Measurements from ENCODE around the gene SGPL1.
"Not testable (repeated sequence)": the region's sequence is repeated elsewhere in the genome, so short reads cannot be mapped to it uniquely, and the experiment has no call there.

Gene SGPL1, protein sequence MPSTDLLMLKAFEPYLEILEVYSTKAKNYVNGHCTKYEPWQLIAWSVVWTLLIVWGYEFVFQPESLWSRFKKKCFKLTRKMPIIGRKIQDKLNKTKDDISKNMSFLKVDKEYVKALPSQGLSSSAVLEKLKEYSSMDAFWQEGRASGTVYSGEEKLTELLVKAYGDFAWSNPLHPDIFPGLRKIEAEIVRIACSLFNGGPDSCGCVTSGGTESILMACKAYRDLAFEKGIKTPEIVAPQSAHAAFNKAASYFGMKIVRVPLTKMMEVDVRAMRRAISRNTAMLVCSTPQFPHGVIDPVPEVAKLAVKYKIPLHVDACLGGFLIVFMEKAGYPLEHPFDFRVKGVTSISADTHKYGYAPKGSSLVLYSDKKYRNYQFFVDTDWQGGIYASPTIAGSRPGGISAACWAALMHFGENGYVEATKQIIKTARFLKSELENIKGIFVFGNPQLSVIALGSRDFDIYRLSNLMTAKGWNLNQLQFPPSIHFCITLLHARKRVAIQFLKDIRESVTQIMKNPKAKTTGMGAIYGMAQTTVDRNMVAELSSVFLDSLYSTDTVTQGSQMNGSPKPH

DNA sequence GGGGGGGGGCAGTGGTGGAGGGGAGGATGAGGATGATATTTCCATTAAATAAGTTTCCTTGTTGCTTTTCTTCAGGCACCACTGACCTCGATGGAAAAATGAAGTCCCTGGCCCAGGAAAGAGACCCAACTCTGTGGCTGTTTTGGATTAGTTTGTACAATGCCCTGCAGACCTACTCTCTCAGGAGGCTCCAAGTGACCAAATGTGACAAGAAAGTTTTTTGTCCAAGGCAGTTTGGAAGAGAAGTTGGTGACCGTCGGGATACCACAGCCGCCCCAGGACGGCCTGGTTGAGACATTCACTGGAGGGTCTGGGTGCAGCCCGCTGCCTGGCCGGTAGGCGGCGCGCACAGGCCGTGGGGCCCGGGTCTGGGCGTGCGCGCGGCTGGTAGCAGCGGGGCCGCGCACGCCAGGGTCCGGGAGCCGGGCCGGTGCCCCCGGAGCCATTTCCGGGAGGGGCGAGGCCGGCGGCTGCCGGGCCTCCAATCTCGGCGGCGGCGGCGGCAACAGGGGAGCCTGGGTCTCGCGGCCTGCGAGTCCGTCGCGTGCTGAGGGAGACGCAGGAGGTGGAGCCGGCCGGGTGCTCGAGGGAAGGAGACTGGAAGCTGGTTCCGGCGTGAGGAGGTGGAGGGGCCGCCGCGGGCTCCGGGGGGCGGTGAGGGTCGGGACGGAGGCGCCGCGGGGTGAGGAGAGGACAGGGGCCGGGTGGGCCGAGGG lies at the start of gene SGPL1:
TSS of gene SGPL1 (plus strand) at position 445 of the 716 bp plus-strand sequence. CDS start 906 bp downstream, outside the sequence.
- Histone ChIP-seq H3K4me3 (ENCODE audit: low read depth, low read length) (peak within 1 kb of the TSS; percentile 97), H3K4me1 (ENCODE audit: control insufficient read depth, insufficient read depth, low read length) (peaks cover 5% of the 10 kb centered on the region; the same call in 1 of the 2 replicates), H3K9ac (ENCODE audit: low read length) (peak within 1 kb of the TSS; percentile 83), H3K27me3 (ENCODE audit: control insufficient read depth, insufficient read depth, low read length) (no peaks in the 10 kb centered on the region), H3K27ac (ENCODE audit: low read depth, low read length) (peak within 1 kb of the TSS; percentile 77; the same call in 1 of the 2 replicates), H3K36me3 (ENCODE audit: control insufficient read depth, insufficient read depth, low read length) (peaks cover 26% of the 10 kb centered on the region), H3K9me3 (ENCODE audit: control insufficient read depth, insufficient read depth, low read depth, low read length) (no peaks in the 10 kb centered on the region)

DNA sequence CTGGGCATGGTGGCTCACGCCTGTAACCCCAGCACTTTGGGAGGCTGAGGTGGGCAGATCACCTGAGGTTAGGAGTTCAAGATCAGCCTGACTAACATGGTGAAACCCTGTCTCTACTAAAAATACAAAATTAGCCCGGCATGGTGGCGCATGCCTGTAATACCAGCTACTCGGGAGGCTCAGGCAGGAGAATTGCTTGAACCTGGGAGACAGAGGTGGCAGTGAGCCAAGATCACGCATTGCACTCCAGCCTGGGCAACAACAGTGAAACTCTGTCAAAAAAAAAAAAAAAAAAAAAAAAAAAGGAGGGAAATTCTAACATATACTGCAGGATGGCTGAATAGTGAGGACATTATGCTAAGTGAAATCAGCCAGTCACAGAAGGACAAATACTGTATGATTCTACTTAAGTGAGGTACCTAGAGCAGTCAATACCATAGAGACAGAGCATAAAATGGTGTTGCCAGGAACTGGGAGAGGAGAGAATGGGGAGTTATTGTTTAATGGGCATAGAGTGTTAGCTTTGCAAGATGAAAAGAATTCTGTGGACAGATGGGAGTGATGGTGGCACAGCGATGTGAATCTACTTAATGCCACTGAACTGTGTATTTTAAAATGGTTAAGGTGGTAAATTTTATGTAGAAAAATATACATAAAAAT lies 47.6 kb upstream of the SGPL1 start:
- H3K9me3 ChIP-seq (ENCODE audit: control insufficient read depth, insufficient read depth, low read depth, low read length): peaks cover 25% of the 10 kb centered on the region
- H3K4me3 ChIP-seq (ENCODE audit: low read depth, low read length); H3K27ac ChIP-seq (ENCODE audit: low read depth, low read length); H3K27me3 ChIP-seq (ENCODE audit: control insufficient read depth, insufficient read depth, low read length); H3K36me3 ChIP-seq (ENCODE audit: control insufficient read depth, insufficient read depth, low read length); H3K9ac ChIP-seq (ENCODE audit: low read length); H3K4me1 ChIP-seq (ENCODE audit: control insufficient read depth, insufficient read depth, low read length): not testable (repeated sequence)

DNA sequence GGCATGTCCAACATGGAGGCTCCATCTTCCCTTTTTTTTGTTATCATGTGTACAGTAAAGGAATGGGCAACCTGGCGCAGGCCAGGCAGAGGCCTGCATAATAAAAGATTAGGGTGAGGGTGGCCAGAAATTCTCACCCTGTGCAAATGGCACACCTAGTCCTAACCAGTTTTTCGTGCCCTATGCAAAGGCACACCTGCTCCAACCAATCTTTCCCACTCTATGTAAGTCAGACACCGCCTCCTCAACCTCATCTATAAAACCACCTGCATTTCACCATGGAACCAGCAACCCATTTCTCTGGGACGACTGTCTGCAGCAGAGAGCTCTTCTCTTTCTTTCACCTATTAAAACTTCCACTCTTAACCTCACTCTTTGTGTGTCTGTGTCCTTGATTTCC lies 46.6 kb upstream of the SGPL1 start:
- Histone ChIP-seq H3K4me1 (ENCODE audit: control insufficient read depth, insufficient read depth, low read length) (no peaks in the 10 kb centered on the region), H3K9me3 (ENCODE audit: control insufficient read depth, insufficient read depth, low read depth, low read length) (peaks cover 25% of the 10 kb centered on the region), H3K27me3 (ENCODE audit: control insufficient read depth, insufficient read depth, low read length) (no peaks in the 10 kb centered on the region), H3K36me3 (ENCODE audit: control insufficient read depth, insufficient read depth, low read length) (no peaks in the 10 kb centered on the region), H3K9ac (ENCODE audit: low read length) (no peak overlapping the region), H3K27ac (ENCODE audit: low read depth, low read length) (no peak overlapping the region), H3K4me3 (ENCODE audit: low read depth, low read length) (no peak overlapping the region)

DNA sequence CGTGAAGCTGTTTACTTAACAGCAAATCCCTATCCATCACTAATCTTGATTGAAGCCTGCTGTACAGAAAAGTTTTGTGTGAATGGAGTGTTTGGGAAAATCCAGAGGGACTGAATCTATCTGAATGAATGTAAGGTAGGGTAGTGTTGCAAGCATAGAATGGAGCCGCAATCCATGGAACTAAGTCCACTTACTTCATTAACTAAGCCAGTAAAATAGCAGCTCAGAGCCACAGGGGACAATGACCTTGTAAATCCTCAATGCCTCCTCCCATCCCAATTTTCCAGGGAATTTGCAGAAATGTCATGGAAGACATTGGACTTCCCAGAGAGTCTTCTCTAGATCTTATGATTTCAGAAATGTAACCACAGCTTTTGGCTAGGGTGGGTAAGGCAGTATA lies 45.7 kb upstream of the SGPL1 start:
- Histone ChIP-seq H3K27ac (ENCODE audit: low read depth, low read length) (no peak overlapping the region), H3K4me1 (ENCODE audit: control insufficient read depth, insufficient read depth, low read length) (no peaks in the 10 kb centered on the region), H3K27me3 (ENCODE audit: control insufficient read depth, insufficient read depth, low read length) (no peaks in the 10 kb centered on the region), H3K4me3 (ENCODE audit: low read depth, low read length) (no peak overlapping the region), H3K36me3 (ENCODE audit: control insufficient read depth, insufficient read depth, low read length) (no peaks in the 10 kb centered on the region), H3K9ac (ENCODE audit: low read length) (no peak overlapping the region), H3K9me3 (ENCODE audit: control insufficient read depth, insufficient read depth, low read depth, low read length) (peaks cover 22% of the 10 kb centered on the region)

DNA sequence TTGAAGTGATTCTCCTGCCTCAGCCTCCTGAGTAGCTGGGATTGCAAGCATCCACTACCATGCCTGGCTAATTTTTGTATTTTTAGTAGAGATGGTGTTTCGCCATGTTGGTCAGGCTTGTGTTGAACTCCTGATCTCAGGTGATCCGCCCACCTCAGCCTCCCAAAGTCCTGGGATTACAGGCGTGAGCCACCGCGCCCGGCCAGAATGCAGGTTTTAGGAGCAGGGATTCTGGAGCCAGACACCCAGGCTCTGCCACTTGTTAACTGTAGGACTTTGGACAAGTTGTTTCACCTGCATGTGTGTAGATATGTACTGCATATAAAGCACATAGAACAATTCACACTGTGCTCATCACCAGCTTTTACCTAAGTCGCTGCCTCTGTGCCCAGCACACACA lies 45.2 kb upstream of the SGPL1 start:
- not testable (repeated sequence) for H3K4me3 ChIP-seq (ENCODE audit: low read depth, low read length); H3K9ac ChIP-seq (ENCODE audit: low read length); H3K36me3 ChIP-seq (ENCODE audit: control insufficient read depth, insufficient read depth, low read length); H3K27ac ChIP-seq (ENCODE audit: low read depth, low read length); H3K27me3 ChIP-seq (ENCODE audit: control insufficient read depth, insufficient read depth, low read length); H3K4me1 ChIP-seq (ENCODE audit: control insufficient read depth, insufficient read depth, low read length)
- peaks cover 17% of the 10 kb centered on the region for H3K9me3 ChIP-seq (ENCODE audit: control insufficient read depth, insufficient read depth, low read depth, low read length)

DNA sequence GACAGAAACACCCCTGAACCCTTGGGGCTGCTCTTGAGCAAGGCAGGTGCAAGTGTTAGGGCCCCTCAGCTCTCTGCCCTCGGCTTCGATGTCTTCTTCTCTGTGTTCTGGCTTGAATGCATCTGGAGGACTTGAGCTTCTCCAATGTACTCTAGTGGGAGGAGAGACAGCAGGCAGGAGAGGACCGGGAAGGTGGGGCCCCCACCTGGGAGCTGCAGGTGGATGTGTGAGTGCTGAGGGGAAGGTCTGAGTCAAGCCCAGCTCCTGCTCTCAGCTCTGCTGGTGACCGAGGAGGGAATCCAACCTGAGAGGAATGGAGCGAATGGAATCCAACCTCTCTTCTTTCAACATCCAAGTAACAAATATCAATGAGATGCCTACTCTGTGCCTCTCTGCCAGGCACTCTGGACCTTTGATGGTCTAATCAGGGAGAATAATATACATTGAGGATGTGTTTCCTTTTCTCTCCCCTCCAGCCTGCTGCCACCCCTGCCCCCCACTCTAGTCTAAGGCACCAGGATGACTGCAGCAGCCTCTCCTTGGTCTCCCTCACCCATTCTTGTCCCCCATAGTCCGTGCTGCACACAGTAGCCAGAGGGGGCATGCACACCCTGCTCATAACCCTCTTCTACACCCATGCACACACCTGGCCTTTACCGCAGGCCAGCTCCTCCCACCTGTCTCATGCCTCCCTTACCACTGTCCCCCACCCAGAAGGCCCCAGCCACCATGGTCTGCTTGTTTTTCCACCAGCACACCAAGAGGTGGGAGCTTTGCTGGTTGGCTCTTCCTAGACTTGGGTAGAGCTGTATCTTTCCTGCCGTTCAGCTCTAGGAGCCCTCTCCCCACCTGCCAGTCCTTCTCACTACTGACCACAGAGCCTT lies 44.2 kb upstream of the SGPL1 start:
- Histone ChIP-seq H3K9me3 (ENCODE audit: control insufficient read depth, insufficient read depth, low read depth, low read length) (peaks cover 7% of the 10 kb centered on the region), H3K4me3 (ENCODE audit: low read depth, low read length) (no peak overlapping the region), H3K4me1 (ENCODE audit: control insufficient read depth, insufficient read depth, low read length) (no peaks in the 10 kb centered on the region), H3K27me3 (ENCODE audit: control insufficient read depth, insufficient read depth, low read length) (no peaks in the 10 kb centered on the region), H3K9ac (ENCODE audit: low read length) (no peak overlapping the region), H3K36me3 (ENCODE audit: control insufficient read depth, insufficient read depth, low read length) (no peaks in the 10 kb centered on the region), H3K27ac (ENCODE audit: low read depth, low read length) (no peak overlapping the region)

DNA sequence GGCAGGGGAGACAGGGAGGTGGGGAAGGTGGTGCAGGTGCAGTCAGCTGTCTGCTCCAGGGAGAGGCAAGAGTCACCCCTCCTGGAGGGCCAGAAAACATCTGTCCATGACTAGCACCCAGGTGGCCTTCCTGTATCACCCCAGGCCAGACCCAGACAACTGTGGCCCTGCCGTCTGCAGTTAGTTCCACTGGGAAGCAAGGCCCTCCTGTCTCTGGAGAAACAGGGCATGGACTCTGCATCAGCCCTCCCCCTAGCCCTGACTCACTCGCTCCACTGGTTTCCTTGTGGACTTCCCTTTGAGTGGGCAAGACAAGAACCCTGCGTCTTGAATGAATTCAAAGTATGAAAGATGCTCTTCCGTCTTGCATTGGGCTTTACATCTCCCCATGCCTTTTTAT lies 43.1 kb upstream of the SGPL1 start:
- no peaks in the 10 kb centered on the region for H3K9me3 ChIP-seq (ENCODE audit: control insufficient read depth, insufficient read depth, low read depth, low read length)
- H3K4me3 ChIP-seq (ENCODE audit: low read depth, low read length): no peak overlapping the region
- no peaks in the 10 kb centered on the region for H3K36me3 ChIP-seq (ENCODE audit: control insufficient read depth, insufficient read depth, low read length)
- no peak overlapping the region for H3K27ac ChIP-seq (ENCODE audit: low read depth, low read length)
- H3K27me3 ChIP-seq (ENCODE audit: control insufficient read depth, insufficient read depth, low read length): no peaks in the 10 kb centered on the region
- H3K4me1 ChIP-seq (ENCODE audit: control insufficient read depth, insufficient read depth, low read length): no peaks in the 10 kb centered on the region
- H3K9ac ChIP-seq (ENCODE audit: low read length): no peak overlapping the region

DNA sequence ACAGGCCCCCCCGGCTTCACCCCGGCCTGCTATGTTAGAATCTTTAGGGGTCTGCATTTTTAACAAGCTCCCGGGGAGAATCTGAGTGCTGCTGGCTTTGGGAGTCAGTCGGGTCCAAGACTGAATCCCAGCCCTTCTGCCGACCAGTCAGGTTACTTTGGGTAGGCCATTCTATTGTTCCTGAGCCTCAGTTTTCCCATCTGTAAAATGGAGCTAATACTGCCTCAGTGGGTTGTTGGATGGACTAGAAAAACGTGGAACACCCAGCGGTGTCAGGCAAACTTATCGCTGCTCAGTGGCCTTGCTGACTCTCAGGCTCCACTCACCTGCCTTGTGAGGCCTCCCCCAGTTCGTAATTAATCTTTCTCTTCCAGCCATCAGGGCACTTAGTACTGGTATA lies 42.3 kb upstream of the SGPL1 start:
- H3K9ac ChIP-seq (ENCODE audit: low read length): no peak overlapping the region
- no peaks in the 10 kb centered on the region for H3K9me3 ChIP-seq (ENCODE audit: control insufficient read depth, insufficient read depth, low read depth, low read length)
- no peak overlapping the region for H3K4me3 ChIP-seq (ENCODE audit: low read depth, low read length)

DNA sequence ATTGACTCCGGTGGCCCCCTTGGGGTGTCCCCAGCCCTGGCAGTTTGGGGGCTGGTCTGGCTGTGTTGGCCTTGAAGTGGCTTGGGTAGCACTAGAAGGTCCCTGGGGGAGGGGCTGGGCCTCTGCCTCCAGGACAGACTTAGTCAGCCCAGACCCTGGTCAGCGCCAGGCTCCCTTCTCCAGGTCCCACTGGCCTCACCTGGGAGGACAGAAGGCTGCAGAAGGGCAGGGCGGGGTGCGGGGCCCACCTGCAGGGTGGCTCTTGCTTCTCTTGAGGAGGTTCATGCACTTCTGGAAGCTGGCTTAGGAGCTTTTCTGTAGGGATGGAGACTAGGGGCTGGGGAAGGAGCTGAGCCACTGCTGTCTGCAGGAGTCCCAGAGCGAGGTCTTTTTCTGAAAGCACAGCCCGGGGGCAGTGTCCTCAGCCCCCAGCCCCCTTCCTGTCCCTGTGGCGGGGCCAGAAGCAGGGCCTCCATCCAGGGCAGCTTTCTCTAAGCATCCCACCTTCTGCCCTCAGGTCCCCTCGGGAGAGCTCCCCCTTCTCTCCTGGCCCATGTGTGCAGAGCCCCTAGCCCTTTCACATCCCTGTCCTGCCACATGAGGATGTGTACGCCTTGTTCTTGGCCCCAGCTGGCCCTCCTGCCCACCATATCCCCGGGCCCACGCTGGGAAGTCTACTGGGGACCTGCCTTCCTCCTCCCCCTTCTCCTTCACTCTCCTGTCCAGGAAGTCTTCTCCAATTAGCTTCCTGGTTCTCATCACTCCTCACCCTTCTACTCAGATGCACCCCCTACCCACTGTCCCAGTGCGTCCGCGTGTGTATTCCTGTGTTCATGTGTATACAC lies 41.6 kb upstream of the SGPL1 start:
- Histone ChIP-seq H3K27me3 (ENCODE audit: control insufficient read depth, insufficient read depth, low read length) (no peaks in the 10 kb centered on the region), H3K36me3 (ENCODE audit: control insufficient read depth, insufficient read depth, low read length) (no peaks in the 10 kb centered on the region), H3K4me3 (ENCODE audit: low read depth, low read length) (no peak overlapping the region), H3K9ac (ENCODE audit: low read length) (no peak overlapping the region), H3K9me3 (ENCODE audit: control insufficient read depth, insufficient read depth, low read depth, low read length) (no peaks in the 10 kb centered on the region), H3K27ac (ENCODE audit: low read depth, low read length) (no peak overlapping the region), H3K4me1 (ENCODE audit: control insufficient read depth, insufficient read depth, low read length) (peaks cover 4% of the 10 kb centered on the region; the same call in 1 of the 2 replicates)

More for the DNA sequence above, 42.3 kb upstream of the SGPL1 start:
- no peak overlapping the region for H3K27ac ChIP-seq (ENCODE audit: low read depth, low read length)
- H3K27me3 ChIP-seq (ENCODE audit: control insufficient read depth, insufficient read depth, low read length): no peaks in the 10 kb centered on the region
- H3K36me3 ChIP-seq (ENCODE audit: control insufficient read depth, insufficient read depth, low read length): no peaks in the 10 kb centered on the region
- peaks cover 3% of the 10 kb centered on the region; the same call in 1 of the 2 replicates for H3K4me1 ChIP-seq (ENCODE audit: control insufficient read depth, insufficient read depth, low read length)
